Measurements from ENCODE around the gene ARMC9. TPM values are rescaled to one million over a fixed set of nuclear protein-coding genes. Genes with fewer than 3 reads are reported as not detected.

The ARMC9 gene
- total and polyA plus RNA-seq, 5 donors from 2014 or later, result 0.11 to 0.92 (median 0.15) TPM; not detected in 2

GRCh38 chr2:231256494-231256893 is 58.1 kb downstream of the ARMC9 start:
- no peak overlapping the region for H3K27ac ChIP-seq (ENCODE audit: insufficient read depth, low read length, poor library complexity, severe bottlenecking)
- H3K27me3 ChIP-seq (ENCODE audit: control insufficient read depth, insufficient read depth, low read length), result no peaks in the 10 kb centered on the region
- Mint-ChIP-seq H3K9me3 (no peaks in the 10 kb centered on the region), H3K36me3 (no peaks in the 10 kb centered on the region), H3K27ac (no peak overlapping the region), H3K4me1 (peaks cover 0 to 11% (median 2%) of the 10 kb centered on the region in 4 donors), H3K27me3 (peaks cover 4% of the 10 kb centered on the region), H3K4me3 (no peak overlapping the region)
- no peaks in the 10 kb centered on the region for H3K9me3 ChIP-seq (ENCODE audit: control insufficient read depth in 2 of 2, low read length in 2 of 2)
- ATAC-seq (ENCODE audit: low read depth in 2 of 2) (no peak), DNase-seq (no peak)
- no peaks in the 10 kb centered on the region for H3K36me3 ChIP-seq (ENCODE audit: control insufficient read depth, insufficient read depth, low read length)
- H3K4me1 ChIP-seq (ENCODE audit: control insufficient read depth, insufficient read depth, low read length, poor library complexity, severe bottlenecking), result peaks cover 4% of the 10 kb centered on the region
- H3K4me3 ChIP-seq (ENCODE audit: low read depth, low read length), result no peak overlapping the region

GRCh38 chr2:231257763-231258162 is 59.3 kb downstream of the ARMC9 start:
- H3K27me3 Mint-ChIP-seq, result peaks cover 4% of the 10 kb centered on the region
- no peak overlapping the region for H3K27ac ChIP-seq (ENCODE audit: insufficient read depth, low read length, poor library complexity, severe bottlenecking)
- H3K4me3 ChIP-seq (ENCODE audit: low read depth, low read length), result no peak overlapping the region
- no peaks in the 10 kb centered on the region for H3K9me3 Mint-ChIP-seq
- no peaks in the 10 kb centered on the region for H3K36me3 ChIP-seq (ENCODE audit: control insufficient read depth, insufficient read depth, low read length)
- DNase-seq, result no peak
- no peaks in the 10 kb centered on the region for H3K36me3 Mint-ChIP-seq
- H3K4me3 Mint-ChIP-seq, result no peak overlapping the region
- peaks cover 4% of the 10 kb centered on the region for H3K4me1 ChIP-seq (ENCODE audit: control insufficient read depth, insufficient read depth, low read length, poor library complexity, severe bottlenecking)
- H3K27ac Mint-ChIP-seq, result no peak overlapping the region
- no peaks in the 10 kb centered on the region for H3K27me3 ChIP-seq (ENCODE audit: control insufficient read depth, insufficient read depth, low read length)
- H3K9me3 ChIP-seq (ENCODE audit: control insufficient read depth in 2 of 2, low read length in 2 of 2), result no peaks in the 10 kb centered on the region
- peaks cover 0 to 11% (median 2%) of the 10 kb centered on the region in 4 donors for H3K4me1 Mint-ChIP-seq
- ATAC-seq (ENCODE audit: low read depth in 2 of 2), result no peak

DNA sequence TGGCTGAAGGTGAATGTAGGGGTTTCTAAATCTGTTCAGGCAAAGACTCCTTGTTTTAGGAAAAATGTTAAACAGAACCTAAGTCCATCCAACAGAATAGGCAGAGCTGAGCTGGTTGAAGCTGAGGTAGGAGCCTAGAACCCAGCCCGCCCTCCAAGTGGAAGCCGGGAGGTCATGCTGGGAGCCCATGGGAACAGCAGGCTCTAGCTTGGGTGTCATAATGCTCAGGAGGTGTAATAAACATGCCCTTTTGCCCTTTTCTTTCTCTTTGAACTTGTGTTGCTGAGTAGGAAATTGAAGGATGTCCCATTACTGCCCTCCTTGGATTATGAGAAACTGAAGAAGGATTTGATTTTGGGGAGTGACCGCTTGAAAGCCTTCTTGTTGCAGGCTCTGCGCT is 60.3 kb downstream of the ARMC9 start:
- Histone ChIP-seq H3K9me3 (ENCODE audit: control insufficient read depth in 2 of 2, low read length in 2 of 2) (no peaks in the 10 kb centered on the region), H3K27me3 (ENCODE audit: control insufficient read depth, insufficient read depth, low read length) (no peaks in the 10 kb centered on the region), H3K4me1 (ENCODE audit: control insufficient read depth, insufficient read depth, low read length, poor library complexity, severe bottlenecking) (peaks cover 4% of the 10 kb centered on the region), H3K4me3 (ENCODE audit: low read depth, low read length) (no peak overlapping the region), H3K27ac (ENCODE audit: insufficient read depth, low read length, poor library complexity, severe bottlenecking) (no peak overlapping the region), H3K36me3 (ENCODE audit: control insufficient read depth, insufficient read depth, low read length) (no peaks in the 10 kb centered on the region)
- Mint-ChIP-seq H3K36me3 (no peaks in the 10 kb centered on the region), H3K4me3 (no peak overlapping the region), H3K27me3 (peaks cover 4% of the 10 kb centered on the region), H3K4me1 (peaks cover 0 to 11% (median 2%) of the 10 kb centered on the region in 4 donors), H3K27ac (peak overlapping the region in 1 of 3 donors; percentile 25), H3K9me3 (no peaks in the 10 kb centered on the region)
- DNase-seq, result no peak
- ATAC-seq (ENCODE audit: low read depth in 2 of 2), result no peak

DNA sequence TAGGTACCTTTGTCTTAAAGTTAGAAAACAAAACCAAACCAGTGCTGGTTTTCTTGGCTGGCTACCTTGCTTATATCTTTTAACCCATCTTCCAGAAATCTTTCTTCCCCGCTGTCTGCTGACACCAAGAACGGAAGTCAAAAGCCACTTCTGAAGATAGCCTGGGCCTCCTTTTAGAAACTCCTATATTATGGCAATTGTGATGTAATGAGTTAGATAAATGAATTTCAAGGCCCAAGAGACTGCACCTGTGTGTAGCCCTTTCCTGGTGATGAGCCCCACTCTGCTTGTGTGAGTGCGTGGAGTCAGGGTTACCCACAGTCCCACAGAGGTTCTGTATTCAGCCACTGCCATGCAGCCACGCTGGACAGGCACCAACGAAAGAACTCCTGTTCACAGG is 60.7 kb downstream of the ARMC9 start:
- peaks cover 4% of the 10 kb centered on the region for H3K27me3 Mint-ChIP-seq
- peaks cover 4% of the 10 kb centered on the region for H3K4me1 ChIP-seq (ENCODE audit: control insufficient read depth, insufficient read depth, low read length, poor library complexity, severe bottlenecking)
- no peaks in the 10 kb centered on the region for H3K9me3 Mint-ChIP-seq
- DNase-seq (peak in 1 of 3 donors; percentile 30), ATAC-seq (ENCODE audit: low read depth in 2 of 2) (no peak)
- H3K36me3 ChIP-seq (ENCODE audit: control insufficient read depth, insufficient read depth, low read length), result no peaks in the 10 kb centered on the region
- H3K27me3 ChIP-seq (ENCODE audit: control insufficient read depth, insufficient read depth, low read length), result no peaks in the 10 kb centered on the region
- no peak overlapping the region for H3K4me3 Mint-ChIP-seq
- no peaks in the 10 kb centered on the region for H3K9me3 ChIP-seq (ENCODE audit: control insufficient read depth in 2 of 2, low read length in 2 of 2)
- H3K4me1 Mint-ChIP-seq, result peaks cover 0 to 11% (median 2%) of the 10 kb centered on the region in 4 donors
- H3K27ac ChIP-seq (ENCODE audit: insufficient read depth, low read length, poor library complexity, severe bottlenecking), result no peak overlapping the region
- no peak overlapping the region for H3K4me3 ChIP-seq (ENCODE audit: low read depth, low read length)
- peak overlapping the region in 1 of 3 donors; percentile 25 for H3K27ac Mint-ChIP-seq
- no peaks in the 10 kb centered on the region for H3K36me3 Mint-ChIP-seq

DNA sequence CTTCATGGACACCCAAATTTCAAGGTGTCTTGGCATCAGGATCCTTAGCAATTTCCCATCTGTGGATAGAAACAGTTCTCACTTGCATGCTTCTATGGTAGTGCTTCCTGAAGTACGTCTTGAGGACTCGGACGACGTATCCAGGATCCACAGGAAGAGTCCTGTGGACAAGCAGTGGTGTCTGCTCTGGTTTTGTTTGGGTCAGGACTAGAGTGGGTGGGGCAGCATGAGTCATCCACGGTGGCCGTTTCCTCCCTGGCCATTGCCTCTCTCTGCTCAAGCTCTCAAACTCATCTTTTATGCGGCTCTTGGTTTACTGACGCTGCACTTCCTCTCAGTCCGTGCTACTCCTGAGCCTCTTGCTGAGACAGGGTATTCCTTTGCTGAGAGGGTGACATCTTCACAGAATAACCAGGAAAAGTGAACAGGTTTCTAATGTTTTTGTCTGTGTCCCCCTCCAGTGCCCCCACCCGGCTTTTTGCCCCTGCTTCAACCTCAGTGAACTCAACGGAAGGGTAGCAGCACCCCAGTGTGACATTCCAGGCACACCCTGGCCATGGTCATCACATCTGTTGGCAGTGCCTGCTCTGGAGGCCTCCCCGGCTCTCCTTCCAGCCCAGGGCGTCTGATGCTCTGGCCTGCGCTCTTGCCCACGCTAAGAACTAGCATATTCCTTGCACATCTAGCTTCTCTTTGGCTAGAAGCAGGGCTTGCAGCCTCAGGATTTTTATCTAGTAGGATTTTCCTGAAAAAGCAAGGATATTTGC is 62.2 kb downstream of the ARMC9 start:
- peaks cover 4% of the 10 kb centered on the region for H3K27me3 Mint-ChIP-seq
- Histone ChIP-seq H3K36me3 (ENCODE audit: control insufficient read depth, insufficient read depth, low read length) (no peaks in the 10 kb centered on the region), H3K9me3 (ENCODE audit: control insufficient read depth in 2 of 2, low read length in 2 of 2) (no peaks in the 10 kb centered on the region), H3K27me3 (ENCODE audit: control insufficient read depth, insufficient read depth, low read length) (no peaks in the 10 kb centered on the region), H3K4me3 (ENCODE audit: low read depth, low read length) (no peak overlapping the region), H3K27ac (ENCODE audit: insufficient read depth, low read length, poor library complexity, severe bottlenecking) (no peak overlapping the region), H3K4me1 (ENCODE audit: control insufficient read depth, insufficient read depth, low read length, poor library complexity, severe bottlenecking) (peaks cover 4% of the 10 kb centered on the region)
- ATAC-seq (ENCODE audit: low read depth in 2 of 2), result no peak
- peaks cover 0 to 11% (median 2%) of the 10 kb centered on the region in 4 donors for H3K4me1 Mint-ChIP-seq
- H3K27ac Mint-ChIP-seq, result no peak overlapping the region
- no peaks in the 10 kb centered on the region for H3K36me3 Mint-ChIP-seq
- H3K9me3 Mint-ChIP-seq, result no peaks in the 10 kb centered on the region
- no peak for DNase-seq
- no peak overlapping the region for H3K4me3 Mint-ChIP-seq

DNA sequence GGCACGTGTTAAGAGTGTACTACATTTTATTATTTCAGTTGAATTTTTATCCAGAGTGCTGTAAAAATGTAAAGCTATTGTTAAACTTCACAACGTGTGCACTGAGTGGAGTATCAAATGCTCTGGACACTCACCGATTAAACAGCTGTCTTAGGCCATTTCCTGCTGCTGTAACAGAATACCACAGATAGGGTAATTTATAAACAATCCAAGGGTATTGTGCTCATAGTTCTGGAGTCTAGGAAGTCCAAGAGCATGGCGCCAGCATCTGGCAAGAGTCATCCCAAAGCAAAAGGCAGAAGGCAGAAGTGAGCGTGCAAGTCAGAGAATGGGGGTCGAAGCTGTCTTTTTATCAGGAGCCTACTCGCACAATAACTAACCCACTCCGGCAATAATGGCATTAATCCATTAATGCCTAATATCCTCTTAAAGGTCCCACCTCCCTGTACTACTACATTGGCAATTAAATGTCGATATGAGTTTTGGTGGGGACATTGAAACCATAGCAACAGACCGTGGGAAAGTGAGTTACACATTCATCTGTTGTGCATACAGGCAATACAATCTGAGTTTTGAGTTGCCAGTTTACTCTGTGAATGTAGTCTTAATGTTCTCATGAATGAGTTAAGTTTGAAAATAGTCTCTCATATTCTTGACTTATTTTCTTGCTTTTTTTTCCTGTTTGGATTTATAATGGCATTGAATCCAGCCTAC is 64.8 kb downstream of the ARMC9 start:
- no peaks in the 10 kb centered on the region for H3K9me3 Mint-ChIP-seq
- no peak overlapping the region for H3K27ac Mint-ChIP-seq

GRCh38 chr2:231270221-231271114 is 72.0 kb downstream of the ARMC9 start:
- no peak overlapping the region for H3K4me3 Mint-ChIP-seq
- Histone ChIP-seq H3K36me3 (ENCODE audit: control insufficient read depth, insufficient read depth, low read length) (no peaks in the 10 kb centered on the region), H3K9me3 (ENCODE audit: control insufficient read depth in 2 of 2, low read length in 2 of 2) (no peaks in the 10 kb centered on the region), H3K27ac (ENCODE audit: insufficient read depth, low read length, poor library complexity, severe bottlenecking) (no peak overlapping the region), H3K4me1 (ENCODE audit: control insufficient read depth, insufficient read depth, low read length, poor library complexity, severe bottlenecking) (no peaks in the 10 kb centered on the region), H3K27me3 (ENCODE audit: control insufficient read depth, insufficient read depth, low read length) (no peaks in the 10 kb centered on the region), H3K4me3 (ENCODE audit: low read depth, low read length) (no peak overlapping the region)
- peaks cover 0 to 1% (median 0%) of the 10 kb centered on the region in 7 donors for H3K9me3 Mint-ChIP-seq
- no peaks in the 10 kb centered on the region for H3K4me1 Mint-ChIP-seq
- DNase-seq (no peak), ATAC-seq (ENCODE audit: low read depth in 2 of 2) (no peak)
- H3K27ac Mint-ChIP-seq, result no peak overlapping the region
- no peaks in the 10 kb centered on the region for H3K36me3 Mint-ChIP-seq
- peaks cover 5% of the 10 kb centered on the region for H3K27me3 Mint-ChIP-seq

More for the DNA sequence above, 64.8 kb downstream of the ARMC9 start:
- DNase-seq (no peak), ATAC-seq (ENCODE audit: low read depth in 2 of 2) (no peak)
- no peaks in the 10 kb centered on the region for H3K27me3 Mint-ChIP-seq
- Histone ChIP-seq H3K36me3 (ENCODE audit: control insufficient read depth, insufficient read depth, low read length) (no peaks in the 10 kb centered on the region), H3K9me3 (ENCODE audit: control insufficient read depth in 2 of 2, low read length in 2 of 2) (no peaks in the 10 kb centered on the region), H3K27me3 (ENCODE audit: control insufficient read depth, insufficient read depth, low read length) (no peaks in the 10 kb centered on the region), H3K4me3 (ENCODE audit: low read depth, low read length) (no peak overlapping the region), H3K4me1 (ENCODE audit: control insufficient read depth, insufficient read depth, low read length, poor library complexity, severe bottlenecking) (peaks cover 4% of the 10 kb centered on the region), H3K27ac (ENCODE audit: insufficient read depth, low read length, poor library complexity, severe bottlenecking) (no peak overlapping the region)
- no peaks in the 10 kb centered on the region for H3K36me3 Mint-ChIP-seq
- no peak overlapping the region for H3K4me3 Mint-ChIP-seq
- H3K4me1 Mint-ChIP-seq, result peaks cover 0 to 11% (median 2%) of the 10 kb centered on the region in 4 donors

Measured in CD4-positive, CD25-positive, alpha-beta regulatory T cell (primary cell).